Small intestine (tissue), 7 donors: ENCODE measurements around the gene SPATA31A6. TPM values are rescaled to one million over a fixed set of nuclear protein-coding genes. Genes with fewer than 3 reads are reported as not detected.
"Not testable (repeated sequence)": the region's sequence is repeated elsewhere in the genome, so short reads cannot be mapped to it uniquely, and the experiment has no call there.

Experiments used
- DNase-seq, 2 donors: peaks; one replicate each; pipeline versions ENCODE4 v3.0.0 to v3.0.0-alpha.2; 2013
- FAIRE-seq: peaks from 2 replicates; lab custom pipeline; 2012; peaks lifted over from hg19 to GRCh38; lab: Jason Lieb, UNC
- H3K27ac ChIP-seq, 3 donors: one replicate each; pipeline ENCODE4 v1.5.1; 2013; ENCODE audit warnings: low read length in 2 of 3, mild to moderate bottlenecking in 2 of 3, control low read depth in 1 of 3, inconsistent platforms in 1 of 3, low read depth in 1 of 3, moderate library complexity in 1 of 3
- H3K27me3 ChIP-seq, 3 donors: one replicate each; pipeline ENCODE4 v1.6.1; 2013; ENCODE audit warnings: low read length in 3 of 3, inconsistent platforms in 1 of 3; ENCODE audit not compliant: control insufficient read depth in 3 of 3, insufficient read depth in 3 of 3
- H3K36me3 ChIP-seq, 3 donors: one replicate each; pipeline ENCODE4 v1.6.1; 2013; ENCODE audit warnings: low read length in 3 of 3, inconsistent platforms in 1 of 3, low read depth in 1 of 3, mild to moderate bottlenecking in 1 of 3, moderate library complexity in 1 of 3; ENCODE audit not compliant: control insufficient read depth in 3 of 3, insufficient read depth in 2 of 3
- H3K4me1 ChIP-seq, 3 donors: one replicate each; pipeline ENCODE4 v1.6.1; 2013; ENCODE audit warnings: low read length in 2 of 3, inconsistent platforms in 1 of 3, low read depth in 1 of 3, mild to moderate bottlenecking in 1 of 3, moderate library complexity in 1 of 3; ENCODE audit not compliant: control insufficient read depth in 3 of 3, insufficient read depth in 2 of 3
- H3K4me3 ChIP-seq, 3 donors: one replicate each; pipeline ENCODE4 v1.5.1; 2013; ENCODE audit warnings: low read length in 3 of 3, control low read depth in 1 of 3, inconsistent platforms in 1 of 3, low read depth in 1 of 3, mild to moderate bottlenecking in 1 of 3, moderate library complexity in 1 of 3
- H3K9me3 ChIP-seq, 2 donors: one replicate each; pipeline ENCODE4 v1.6.1; 2013; ENCODE audit warnings: low read depth in 1 of 2, low read length in 1 of 2; ENCODE audit not compliant: control insufficient read depth in 2 of 2, insufficient read depth in 1 of 2
- WGBS, 3 donors: extraction: QIAGEN DNeasy Blood & Tissue Kit; methylation state at CpG; one replicate each; pipeline ENCODE4 v1.1.7; 2013; 5-methylcytosine and 5-hydroxymethylcytosine counted together
- polyA plus RNA-seq, 4 donors: library from polyadenylated mRNA; stranded (reverse) in 3 of 4; unstranded in 1 of 4; fragments of 200-250 nt in 3 of 4; fragments of 120-200 nt in 1 of 4; gene quantifications; one replicate each; pipeline versions ENCODE4 v1.2.1 to v1.2.3, GENCODE V29; 2013
- donor health status: healthy with polysubstance abuse.
- donor health status: control.
- donor health status: control.
- donor health status: Bipolar disorder and iron deficiency.
- donor health status: healthy.

Gene SPATA31A6
- polyA plus RNA-seq, 4 donors = not detected

DNA sequence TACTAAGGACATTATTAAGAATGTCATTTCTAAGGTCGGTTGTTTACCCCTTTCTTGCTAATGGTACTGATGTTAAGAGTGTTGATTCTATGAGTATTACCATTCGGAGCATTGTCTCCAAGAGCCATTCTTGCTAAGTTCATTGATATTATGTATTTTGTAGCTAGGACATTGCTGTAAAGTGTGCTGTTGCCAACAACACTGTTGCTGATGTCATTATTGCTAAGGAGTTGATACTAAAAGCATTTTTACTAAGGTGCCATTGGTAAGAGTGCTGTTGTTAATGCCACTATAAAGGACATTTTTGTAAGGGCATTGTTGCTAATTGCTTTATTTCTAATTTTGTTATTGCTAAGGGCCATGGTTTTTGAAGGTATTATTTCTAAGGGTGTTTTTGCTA, 55.4 kb downstream of the SPATA31A6 start:
- H3K27ac ChIP-seq, H3K4me3 ChIP-seq, H3K36me3 ChIP-seq, FAIRE-seq, H3K27me3 ChIP-seq, H3K4me1 ChIP-seq, H3K9me3 ChIP-seq, DNase-seq: not testable (repeated sequence)
- 66 to 78% (median 66%) methylated on average over 2 of the region's 2 CpGs for WGBS, 3 donors

Other genes starting within 250 kb of the SPATA31A6 start
- gene CNTNAP3B, start 54.2 kb upstream of the SPATA31A6 start, polyA plus RNA-seq = 1 to 10 TPM in 2 of 4 donors, under 1 TPM in 1, not detected in 1; 0.22 to 5.0 (median 3.5) TPM